MG63 (cell line): Measurements from ENCODE around the gene CRYBA1. TPM values are rescaled to one million over a fixed set of nuclear protein-coding genes. Genes with fewer than 3 reads are reported as not detected.
A peak's percentile ranks its signal among the peaks of the same experiment; 100 is the strongest.

Experiments used
- DNase-seq: peaks from one replicate; pipeline ENCODE4 v3.0.0-alpha.2; 2020
- H3K27me3 ChIP-seq: fragments of 250-450 bp; sonication (Bioruptor Pico); 2 replicates; pipeline ENCODE4 v1.5.1; 2020; ENCODE audit warnings: mild to moderate bottlenecking, moderate library complexity
- H3K36me3 ChIP-seq: fragments of 250-450 bp; sonication (Bioruptor Pico); 2 replicates; pipeline ENCODE4 v1.5.1; 2020; ENCODE audit warnings: mild to moderate bottlenecking, moderate library complexity
- H3K4me3 ChIP-seq: fragments of 250-450 bp; sonication (Bioruptor Pico); 2 replicates; pipeline ENCODE4 v1.5.1; 2020; ENCODE audit warnings: mild to moderate bottlenecking, moderate library complexity
- H3K9me3 ChIP-seq: fragments of 250-450 bp; sonication (Bioruptor Pico); 2 replicates; pipeline ENCODE4 v1.5.1; 2020; ENCODE audit warnings: mild to moderate bottlenecking, moderate library complexity
- total RNA-seq: library from RNA; depleted of rRNA; stranded (reverse); fragments of >200 nt; shearing (Covaris generic); gene quantifications from 2 replicates; pipeline ENCODE4 v1.2.3, GENCODE V29; 2014; ENCODE audit warnings: low replicate concordance; rRNA removed

The CRYBA1 gene
- total RNA-seq, 1 experiment from 2014 or later, result 0.69 TPM

GRCh38 chr17:29292992-29293889 lies 46.6 kb downstream of the CRYBA1 start:
- H3K27me3 ChIP-seq, result no peaks in the 10 kb centered on the region
- no peaks in the 10 kb centered on the region for H3K9me3 ChIP-seq
- H3K36me3 ChIP-seq, result peaks cover 43% of the 10 kb centered on the region
- peak overlapping the region; percentile 83 for H3K4me3 ChIP-seq
- peak; percentile 65 for DNase-seq

GRCh38 chr17:29293890-29294579 lies 47.4 kb downstream of the CRYBA1 start, which contains the start of gene NUFIP2:
NUFIP2 (minus strand) TSS chr17:29294148; CDS start chr17:29294059, 89 bp downstream.
- Histone ChIP-seq H3K9me3 (no peaks in the 10 kb centered on the region), H3K4me3 (peak within 1 kb of the TSS; percentile 83), H3K27me3 (no peaks in the 10 kb centered on the region), H3K36me3 (peaks cover 35% of the 10 kb centered on the region)
- DNase-seq, result peak; percentile 99

GRCh38 chr17:29294580-29294900 lies 47.9 kb downstream of the CRYBA1 start:
- H3K27me3 ChIP-seq, result no peaks in the 10 kb centered on the region
- peak overlapping the region; percentile 83 for H3K4me3 ChIP-seq
- no peaks in the 10 kb centered on the region for H3K9me3 ChIP-seq
- H3K36me3 ChIP-seq, result peaks cover 30% of the 10 kb centered on the region
- no peak for DNase-seq

DNA sequence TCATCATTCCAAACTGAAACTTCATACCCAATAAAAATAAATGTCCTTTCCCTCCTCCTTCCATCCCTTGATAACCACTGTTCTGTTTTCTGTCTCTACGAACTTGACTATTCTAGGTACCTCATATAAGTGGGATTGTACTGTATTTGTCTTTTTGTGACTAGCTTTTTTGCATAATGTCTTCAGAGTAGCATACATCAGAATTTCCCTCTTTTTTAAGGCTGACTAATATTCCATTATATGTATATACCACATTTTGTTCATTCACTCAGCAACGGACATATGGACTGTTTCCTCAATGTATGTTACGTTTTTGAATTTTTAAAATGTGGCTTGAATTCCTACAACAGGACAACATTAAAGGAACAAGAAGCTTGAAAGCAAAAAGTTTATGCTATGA lies 48.8 kb downstream of the CRYBA1 start:
- no peaks in the 10 kb centered on the region for H3K9me3 ChIP-seq
- DNase-seq, result no peak

GRCh38 chr17:29299031-29299430 lies 52.4 kb downstream of the CRYBA1 start:
- H3K27me3 ChIP-seq, result no peaks in the 10 kb centered on the region
- H3K9me3 ChIP-seq, result no peaks in the 10 kb centered on the region
- H3K4me3 ChIP-seq, result no peak overlapping the region
- H3K36me3 ChIP-seq, result no peaks in the 10 kb centered on the region
- no peak for DNase-seq

More for the DNA sequence above, 48.8 kb downstream of the CRYBA1 start:
- no peaks in the 10 kb centered on the region for H3K27me3 ChIP-seq
- H3K36me3 ChIP-seq, result peaks cover 22% of the 10 kb centered on the region
- no peak overlapping the region for H3K4me3 ChIP-seq

GRCh38 chr17:29303386-29303785 lies 56.7 kb downstream of the CRYBA1 start:
- no peak for DNase-seq
- H3K4me3 ChIP-seq, result no peak overlapping the region
- H3K9me3 ChIP-seq, result no peaks in the 10 kb centered on the region
- no peaks in the 10 kb centered on the region for H3K36me3 ChIP-seq
- H3K27me3 ChIP-seq, result no peaks in the 10 kb centered on the region

Other genes starting within 250 kb of the CRYBA1 start
- not detected in 2 replicates for gene SEZ6, start 240.8 kb upstream of the CRYBA1 start, total RNA-seq
- 0.69 and 1.6 TPM in 2 replicates for gene PIPOX, start 203.7 kb upstream of the CRYBA1 start, total RNA-seq
- 13.7 and 23.2 TPM in 2 replicates for gene MYO18A, start 66.5 kb upstream of the CRYBA1 start, total RNA-seq
- gene NUFIP2, start 47.3 kb downstream of the CRYBA1 start, total RNA-seq, result 21.9 and 34.4 TPM in 2 replicates
- gene TAOK1, start 143.5 kb downstream of the CRYBA1 start, total RNA-seq, result 15.7 and 34.6 TPM in 2 replicates